ENCODE measurements around the gene GRAMD4. TPM values are rescaled to one million over a fixed set of nuclear protein-coding genes. Genes with fewer than 3 reads are reported as not detected.

The GRAMD4 gene
- total RNA-seq, 2 donors from 2014 or later: 6.8 to 21.4 TPM

DNA sequence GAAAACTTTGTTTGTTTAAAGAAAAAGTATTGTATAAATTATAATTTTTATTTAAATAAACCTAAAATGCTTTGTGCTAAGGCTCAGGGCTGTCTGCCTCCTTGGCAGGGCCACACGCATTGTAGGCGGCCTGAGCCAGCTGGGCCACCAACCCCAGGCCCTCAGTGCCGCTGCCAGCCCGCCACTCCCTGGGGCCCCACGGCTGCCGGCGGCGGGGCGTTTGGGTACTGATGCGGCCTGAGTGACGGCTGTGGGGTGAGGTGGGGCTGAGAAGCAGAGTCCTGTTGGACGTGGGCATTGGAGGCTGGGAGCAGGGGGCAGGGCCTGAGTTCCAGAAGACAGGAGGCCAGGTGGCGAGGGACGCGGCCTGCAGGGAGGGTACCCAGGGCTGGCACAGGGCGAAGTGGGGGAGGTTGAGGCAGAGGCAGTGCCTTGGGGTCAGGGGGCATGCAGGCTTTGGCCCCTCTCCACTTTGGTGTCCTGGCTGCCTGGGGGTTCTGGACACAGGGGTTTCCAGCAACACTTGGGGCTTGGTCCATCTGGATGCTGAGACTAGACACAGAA is 59.6 kb downstream of the GRAMD4 start:
- ATAC-seq (no peak), DNase-seq (ENCODE audit: low spot score) (no peak)
- Mint-ChIP-seq H3K4me1 (ENCODE audit: low read depth in 2 of 2) (no peaks in the 10 kb centered on the region), H3K4me3 (no peak overlapping the region), H3K27me3 (no peaks in the 10 kb centered on the region), H3K27ac (no peak overlapping the region), H3K9me3 (no peaks in the 10 kb centered on the region), H3K36me3 (no peaks in the 10 kb centered on the region)

DNA sequence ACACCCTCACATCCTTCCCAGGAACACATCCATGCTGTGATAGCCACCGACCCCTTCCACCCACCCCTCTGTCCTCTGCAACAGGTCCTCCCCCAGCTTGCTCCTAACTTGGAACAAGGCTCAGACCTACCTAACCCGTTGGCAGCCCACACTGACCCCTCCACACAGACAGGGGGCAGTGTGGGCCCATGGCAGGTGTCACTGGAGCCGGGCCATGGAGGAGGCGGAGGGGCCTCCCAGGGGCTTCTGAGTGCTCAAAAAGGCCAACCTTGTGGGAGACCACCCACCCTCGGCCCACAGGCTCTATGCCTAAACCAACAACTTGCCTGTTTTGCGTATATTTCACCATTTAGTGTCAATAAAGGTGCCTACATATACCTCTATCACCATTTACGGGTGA is 60.8 kb downstream of the GRAMD4 start:
- Mint-ChIP-seq H3K36me3 (no peaks in the 10 kb centered on the region), H3K4me3 (no peak overlapping the region), H3K4me1 (ENCODE audit: low read depth in 2 of 2) (no peaks in the 10 kb centered on the region), H3K9me3 (no peaks in the 10 kb centered on the region), H3K27me3 (no peaks in the 10 kb centered on the region), H3K27ac (no peak overlapping the region)
- ATAC-seq (peak in 1 of 2 donors; percentile 55), DNase-seq (ENCODE audit: low spot score) (no peak)

DNA sequence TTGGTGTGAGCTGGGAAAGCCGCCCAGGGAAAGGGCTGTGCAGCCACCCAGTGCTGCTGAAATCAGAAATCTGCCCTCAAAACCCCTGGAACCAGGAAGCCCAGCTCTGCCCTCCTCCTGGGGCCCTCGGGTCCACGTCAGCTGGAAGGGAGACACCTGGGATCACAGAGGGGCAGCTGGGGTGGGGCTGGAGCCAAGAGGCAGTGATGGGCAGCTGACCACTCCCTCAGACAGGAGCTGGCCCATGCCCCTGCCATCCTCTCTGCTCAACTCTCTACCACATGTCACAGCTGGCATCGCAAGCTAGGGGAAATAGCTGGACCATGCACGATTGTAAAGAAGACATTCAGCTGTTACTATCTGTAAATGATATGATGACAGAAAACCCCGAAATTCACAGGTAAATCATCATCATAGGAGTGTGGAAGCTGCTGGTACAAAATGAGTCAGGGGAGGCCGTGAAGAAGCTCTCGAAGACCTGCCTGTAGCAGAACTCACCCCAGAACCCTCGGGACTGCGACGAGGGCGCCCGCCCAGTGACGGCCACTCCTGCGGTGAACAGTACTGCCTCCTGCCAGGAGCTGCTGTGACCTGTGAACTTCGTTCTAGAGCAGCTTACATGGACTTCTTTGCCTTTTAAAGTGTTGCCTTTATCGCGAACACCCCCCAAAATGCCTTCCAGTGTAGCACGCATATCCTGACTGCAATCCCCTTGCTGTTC is 62.0 kb downstream of the GRAMD4 start:
- ATAC-seq (no peak), DNase-seq (ENCODE audit: low spot score) (no peak)
- Mint-ChIP-seq H3K27ac (no peak overlapping the region), H3K36me3 (no peaks in the 10 kb centered on the region), H3K27me3 (no peaks in the 10 kb centered on the region), H3K4me3 (no peak overlapping the region), H3K4me1 (ENCODE audit: low read depth in 2 of 2) (no peaks in the 10 kb centered on the region), H3K9me3 (no peaks in the 10 kb centered on the region)

DNA sequence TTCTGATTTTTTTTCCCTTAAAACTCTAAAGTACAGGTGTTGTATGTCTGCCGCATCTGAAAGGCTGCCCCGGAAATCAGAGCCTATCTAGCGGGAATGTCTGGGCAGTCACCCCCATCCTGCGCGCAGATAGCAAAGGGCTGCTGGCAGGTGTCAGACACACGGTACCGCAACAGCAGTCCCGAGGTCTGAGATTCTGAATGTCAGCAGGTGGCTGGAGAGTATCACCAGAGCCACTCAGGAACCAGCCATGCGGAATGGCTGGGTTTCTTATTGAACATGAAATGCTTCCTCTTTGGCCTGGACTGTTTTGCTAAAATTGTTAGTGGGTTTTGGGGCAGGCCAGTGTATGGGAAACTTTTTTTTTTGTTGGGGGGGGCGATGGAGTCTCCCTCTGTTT is 64.5 kb downstream of the GRAMD4 start:
- Mint-ChIP-seq H3K27ac (no peak overlapping the region), H3K9me3 (no peaks in the 10 kb centered on the region)
- no peak for DNase-seq (ENCODE audit: low spot score)

DNA sequence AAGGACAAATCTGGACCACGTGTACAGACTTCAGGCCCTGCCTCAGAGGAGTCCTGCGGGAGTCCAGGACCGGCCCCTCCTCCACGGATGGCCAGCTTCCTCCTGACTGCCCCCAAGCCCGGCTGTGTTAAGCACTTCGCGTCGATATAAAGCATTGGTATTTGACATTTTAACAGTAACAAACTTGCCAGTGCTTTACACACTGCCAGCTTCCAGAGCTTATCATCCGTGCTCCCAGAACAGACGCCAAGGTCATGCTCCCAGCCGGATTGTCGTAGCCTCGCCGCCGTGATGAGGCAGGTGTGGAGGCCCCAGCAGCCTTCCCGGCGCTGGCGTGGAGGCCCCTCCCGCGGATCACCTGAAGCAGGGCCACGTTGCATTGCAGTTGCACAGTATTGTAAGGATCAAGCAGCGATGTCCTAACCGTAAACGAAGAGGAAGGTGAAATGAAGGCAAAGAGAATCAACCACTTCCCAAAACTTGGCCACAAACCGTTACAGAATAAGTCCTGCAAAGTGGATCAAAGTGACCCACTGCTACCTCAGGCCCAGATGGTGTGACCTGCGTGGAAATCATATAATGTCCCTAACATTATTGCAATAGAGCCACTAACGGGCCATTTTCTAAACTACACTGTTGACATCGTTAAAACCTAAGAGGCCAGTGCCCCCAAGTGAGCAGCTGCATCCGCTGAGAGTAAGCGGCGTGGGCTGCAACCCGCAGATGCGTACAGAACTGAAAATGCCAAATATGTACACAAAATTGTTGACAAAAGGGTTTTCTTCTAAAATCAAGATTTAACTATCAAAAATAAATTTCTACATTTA is 66.2 kb downstream of the GRAMD4 start:
- Mint-ChIP-seq H3K36me3 (no peaks in the 10 kb centered on the region), H3K4me1 (ENCODE audit: low read depth in 2 of 2) (no peaks in the 10 kb centered on the region), H3K27ac (peak overlapping the region in 1 of 2 donors; percentile 51), H3K9me3 (no peaks in the 10 kb centered on the region), H3K4me3 (no peak overlapping the region), H3K27me3 (no peaks in the 10 kb centered on the region)
- no peak for DNase-seq (ENCODE audit: low spot score)
- no peak for ATAC-seq

More for the DNA sequence above, 64.5 kb downstream of the GRAMD4 start:
- H3K4me1 Mint-ChIP-seq (ENCODE audit: low read depth in 2 of 2): no peaks in the 10 kb centered on the region
- H3K4me3 Mint-ChIP-seq: no peak overlapping the region
- no peak for ATAC-seq
- no peaks in the 10 kb centered on the region for H3K36me3 Mint-ChIP-seq
- no peaks in the 10 kb centered on the region for H3K27me3 Mint-ChIP-seq

DNA sequence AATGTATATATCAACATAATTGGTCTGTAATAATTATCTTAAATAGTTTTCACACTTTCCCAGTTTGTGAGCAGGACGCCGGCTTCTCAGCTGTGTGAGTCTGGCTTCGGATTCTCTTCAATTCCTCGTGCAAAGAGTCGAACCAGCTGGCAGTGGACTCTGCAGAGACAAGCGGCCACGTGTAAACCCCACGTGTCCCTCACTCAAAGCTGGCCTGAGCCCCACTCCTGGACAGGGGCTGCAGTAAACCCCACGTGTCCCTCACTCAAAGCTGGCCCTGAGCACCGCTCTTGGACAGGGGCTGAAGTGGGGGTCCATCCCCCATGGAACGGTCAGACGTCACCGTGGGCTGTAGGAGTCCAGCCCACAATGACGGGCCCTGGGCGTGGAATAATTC is 66.9 kb downstream of the GRAMD4 start:
- H3K4me3 Mint-ChIP-seq: no peak overlapping the region
- no peak overlapping the region for H3K27ac Mint-ChIP-seq
- ATAC-seq (no peak), DNase-seq (ENCODE audit: low spot score) (no peak)
- no peaks in the 10 kb centered on the region for H3K27me3 Mint-ChIP-seq
- H3K36me3 Mint-ChIP-seq: no peaks in the 10 kb centered on the region
- no peaks in the 10 kb centered on the region for H3K9me3 Mint-ChIP-seq
- no peaks in the 10 kb centered on the region for H3K4me1 Mint-ChIP-seq (ENCODE audit: low read depth in 2 of 2)

DNA sequence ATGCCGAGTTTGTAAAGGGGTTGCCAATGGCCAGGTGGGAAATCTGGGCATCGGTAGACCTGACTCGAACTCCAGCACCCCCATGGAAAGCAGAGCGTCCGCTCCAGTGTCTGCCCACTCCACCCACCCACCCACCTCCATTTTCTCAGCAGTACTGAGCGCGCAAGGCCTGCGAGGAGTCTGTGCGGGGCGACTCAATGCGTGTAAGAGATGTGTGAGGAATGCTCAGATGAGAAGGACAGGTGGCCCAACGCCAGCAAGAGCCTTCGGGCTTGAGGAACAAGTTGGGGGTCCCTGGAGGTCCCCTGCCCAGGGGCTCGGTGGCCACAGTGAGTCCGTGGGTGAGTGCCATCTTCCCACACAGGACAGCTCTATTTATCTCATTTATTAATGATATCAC is 67.3 kb downstream of the GRAMD4 start:
- H3K4me1 Mint-ChIP-seq (ENCODE audit: low read depth in 2 of 2): no peaks in the 10 kb centered on the region
- H3K36me3 Mint-ChIP-seq: no peaks in the 10 kb centered on the region
- no peaks in the 10 kb centered on the region for H3K27me3 Mint-ChIP-seq
- no peak for ATAC-seq
- no peak for DNase-seq (ENCODE audit: low spot score)
- no peak overlapping the region for H3K4me3 Mint-ChIP-seq
- no peaks in the 10 kb centered on the region for H3K9me3 Mint-ChIP-seq
- H3K27ac Mint-ChIP-seq: no peak overlapping the region

DNA sequence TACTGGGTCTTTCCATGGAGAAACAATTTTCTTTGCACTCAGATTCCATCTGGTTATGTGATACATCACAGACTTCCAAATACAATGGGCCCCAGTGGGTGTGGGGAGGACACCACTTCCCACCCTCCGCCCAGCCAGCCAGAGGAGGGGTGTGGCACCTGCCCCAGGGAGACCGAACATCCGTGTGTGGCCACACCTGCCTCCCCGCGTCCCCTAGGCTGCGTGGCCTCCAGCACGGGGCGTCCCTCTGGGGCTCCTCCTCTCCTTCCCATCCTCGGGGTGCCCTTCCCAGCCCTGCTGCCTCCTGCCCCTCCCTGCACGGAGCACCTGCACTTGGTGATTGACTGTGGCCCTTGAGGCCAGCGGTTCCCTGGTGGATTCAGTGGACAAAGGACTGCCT is 68.8 kb downstream of the GRAMD4 start:
- no peak for DNase-seq (ENCODE audit: low spot score)
- peak in 1 of 2 donors; percentile 36 for ATAC-seq
- Mint-ChIP-seq H3K4me3 (no peak overlapping the region), H3K4me1 (ENCODE audit: low read depth in 2 of 2) (no peaks in the 10 kb centered on the region), H3K27ac (no peak overlapping the region), H3K36me3 (no peaks in the 10 kb centered on the region), H3K9me3 (no peaks in the 10 kb centered on the region), H3K27me3 (no peaks in the 10 kb centered on the region)

DNA sequence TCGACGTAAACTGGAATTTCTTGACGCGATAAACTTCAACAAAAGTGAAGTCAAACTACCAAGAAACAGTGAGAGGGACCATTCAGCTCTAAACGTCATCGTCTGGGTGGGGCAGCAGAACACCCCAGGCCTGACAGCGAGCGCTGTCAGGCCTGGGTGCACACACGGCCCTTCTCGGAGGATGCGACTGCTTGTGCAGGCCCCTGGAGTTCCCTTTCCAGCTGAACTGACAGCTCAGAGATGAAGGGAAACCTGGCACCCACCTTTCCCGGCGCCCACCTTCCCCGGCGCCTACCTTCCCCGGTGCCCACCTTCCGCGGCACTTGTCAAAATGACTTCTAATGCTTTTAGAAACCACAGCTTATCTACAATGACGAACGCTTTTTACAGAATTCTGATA is 70.0 kb downstream of the GRAMD4 start:
- H3K9me3 Mint-ChIP-seq: no peaks in the 10 kb centered on the region
- H3K4me1 Mint-ChIP-seq (ENCODE audit: low read depth in 2 of 2): no peaks in the 10 kb centered on the region
- ATAC-seq (no peak), DNase-seq (ENCODE audit: low spot score) (no peak)
- H3K27me3 Mint-ChIP-seq: no peaks in the 10 kb centered on the region
- no peak overlapping the region for H3K27ac Mint-ChIP-seq
- H3K36me3 Mint-ChIP-seq: no peaks in the 10 kb centered on the region
- no peak overlapping the region for H3K4me3 Mint-ChIP-seq

DNA sequence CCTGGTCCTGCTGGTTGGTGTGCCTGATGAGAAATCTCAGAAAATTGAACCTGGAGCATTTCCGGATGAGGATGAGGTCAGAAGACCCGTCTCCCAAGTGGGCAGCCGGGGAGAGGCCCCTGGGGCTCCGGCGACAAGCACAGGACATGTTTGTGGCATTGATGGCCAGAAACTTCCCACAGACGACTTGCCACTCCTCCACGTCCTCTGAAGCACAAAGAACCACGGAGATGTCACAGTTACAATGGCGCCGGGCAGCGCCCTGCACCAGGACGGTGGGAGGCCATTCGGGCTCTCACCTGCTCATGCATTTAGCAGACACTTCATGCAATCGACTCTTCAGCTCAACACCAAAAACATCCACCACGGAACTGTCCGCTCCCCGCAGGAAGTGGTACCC is 71.4 kb downstream of the GRAMD4 start:
- Mint-ChIP-seq H3K27ac (no peak overlapping the region), H3K36me3 (no peaks in the 10 kb centered on the region), H3K9me3 (no peaks in the 10 kb centered on the region), H3K4me1 (ENCODE audit: low read depth in 2 of 2) (no peaks in the 10 kb centered on the region), H3K4me3 (no peak overlapping the region), H3K27me3 (no peaks in the 10 kb centered on the region)
- DNase-seq (ENCODE audit: low spot score) (no peak), ATAC-seq (no peak)

DNA sequence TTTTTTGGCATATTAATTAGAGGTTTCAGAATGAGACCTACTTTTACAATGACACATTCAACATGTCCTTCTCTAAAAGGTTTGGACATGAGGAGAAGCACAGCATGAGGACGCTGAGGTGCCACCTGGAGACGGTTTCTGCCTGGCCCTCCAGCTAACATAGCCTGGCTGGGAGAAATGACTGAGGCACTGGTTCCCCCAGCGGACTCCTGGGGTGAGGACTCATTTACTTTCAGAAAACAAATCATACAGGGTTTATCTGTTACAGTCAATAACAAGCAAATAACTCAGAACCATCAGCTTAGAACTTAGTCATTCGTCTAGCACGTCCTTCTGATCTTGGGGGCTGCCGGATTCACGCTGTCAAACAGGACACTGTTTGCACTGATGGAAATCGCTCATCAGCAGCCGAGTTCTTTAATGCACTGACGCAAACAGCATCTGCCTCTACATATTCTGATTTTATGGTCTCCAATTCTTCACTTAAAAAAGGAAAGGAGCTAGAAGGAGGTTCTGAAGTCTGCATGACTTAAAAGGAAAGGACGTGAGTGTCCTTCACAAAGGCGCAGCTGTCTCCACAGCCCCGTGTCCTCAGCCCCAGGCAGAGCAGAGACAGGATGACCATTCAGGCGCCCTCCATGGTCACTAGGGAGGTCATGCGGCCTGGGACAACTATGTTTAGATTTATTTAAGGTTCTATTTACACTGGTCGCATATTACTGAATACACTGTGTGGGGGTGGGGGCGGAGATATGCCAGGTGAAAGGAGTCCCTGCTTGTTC is 73.6 kb downstream of the GRAMD4 start:
- Mint-ChIP-seq H3K9me3 (no peaks in the 10 kb centered on the region), H3K4me1 (ENCODE audit: low read depth in 2 of 2) (no peaks in the 10 kb centered on the region), H3K27ac (no peak overlapping the region), H3K36me3 (peaks cover 5% of the 10 kb centered on the region), H3K4me3 (no peak overlapping the region), H3K27me3 (no peaks in the 10 kb centered on the region)
- DNase-seq (ENCODE audit: low spot score): no peak
- ATAC-seq: no peak

DNA sequence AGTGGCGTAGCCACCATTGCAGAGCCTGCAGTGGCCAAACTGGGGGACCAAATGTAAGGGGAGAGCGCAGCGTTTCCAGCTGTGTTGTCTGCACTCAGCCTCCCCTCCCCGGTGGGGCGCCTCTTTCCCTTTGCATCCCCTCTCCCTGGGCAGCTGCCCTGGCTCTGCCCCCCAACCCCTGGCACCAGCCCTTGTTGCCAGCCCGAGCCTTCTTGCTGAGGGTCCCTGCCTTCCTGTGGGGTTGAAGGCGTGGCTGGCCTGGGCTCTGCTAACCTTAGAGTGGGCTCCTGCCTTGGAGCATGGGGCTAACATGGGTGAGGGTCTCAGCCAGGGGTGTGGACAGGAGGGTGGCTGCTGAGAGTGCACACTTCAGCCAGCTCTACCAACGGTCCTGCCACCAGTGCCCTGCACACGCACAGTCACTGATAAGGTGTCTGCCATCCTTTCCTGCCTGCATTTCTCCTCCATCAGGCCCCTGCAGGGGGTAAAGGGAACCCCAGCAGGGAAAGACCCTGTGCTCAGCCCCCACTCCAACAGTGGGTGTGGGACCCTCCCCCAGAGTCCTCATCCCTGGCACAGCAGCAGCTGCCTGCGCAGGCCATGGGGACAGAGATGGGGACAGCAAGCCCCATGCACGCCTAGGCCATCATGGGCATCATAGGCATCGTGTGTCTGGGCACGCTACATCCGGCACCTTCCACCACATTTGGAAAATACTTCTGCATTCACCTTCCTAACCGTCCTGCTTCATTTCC is 74.4 kb downstream of the GRAMD4 start:
- Mint-ChIP-seq H3K9me3 (no peaks in the 10 kb centered on the region), H3K36me3 (peaks cover 12% of the 10 kb centered on the region), H3K4me3 (no peak overlapping the region), H3K4me1 (ENCODE audit: low read depth in 2 of 2) (no peaks in the 10 kb centered on the region), H3K27me3 (no peaks in the 10 kb centered on the region), H3K27ac (no peak overlapping the region)
- ATAC-seq (peak in 1 of 2 donors; percentile 15), DNase-seq (ENCODE audit: low spot score) (no peak)
